Peyer's patch (tissue), 4 donors: ENCODE results near the gene F2RL1. TPM values are rescaled to one million over a fixed set of nuclear protein-coding genes. Genes with fewer than 3 reads are reported as not detected.
"Not testable (repeated sequence)": the region's sequence is repeated elsewhere in the genome, so short reads cannot be mapped to it uniquely, and the experiment has no call there.

Experiments used
- DNase-seq, 3 donors: peaks; one replicate each; pipeline ENCODE4 v3.0.0-alpha.2; 2017 to 2019
- H3K27ac ChIP-seq, 4 donors: fragments of 200-600 bp; sonication (generic); one replicate each; pipeline ENCODE4 v1.5.1; 2016 to 2019
- H3K27me3 ChIP-seq, 2 donors: fragments of 200-600 bp; sonication (generic); one replicate each; pipeline ENCODE4 v1.5.1; 2019
- H3K36me3 ChIP-seq, 3 donors: fragments of 200-600 bp; sonication (generic); one replicate each; pipeline ENCODE4 v1.5.1; 2016 to 2019
- H3K4me1 ChIP-seq, 4 donors: fragments of 200-600 bp; sonication (generic); one replicate each; pipeline ENCODE4 v1.5.1; 2016 to 2019
- H3K4me3 ChIP-seq, 4 donors: fragments of 200-600 bp; sonication (generic); 1 replicate in 3 of 4; 2 replicates in 1 of 4; pipeline ENCODE4 v1.5.1; 2016 to 2019; ENCODE audit warnings: mild to moderate bottlenecking in 1 of 4
- H3K9me3 ChIP-seq, 4 donors: fragments of 200-600 bp; sonication (generic); one replicate each; pipeline ENCODE4 v1.5.1; 2016 to 2019; ENCODE audit warnings: mild to moderate bottlenecking in 1 of 4
- CTCF ChIP-seq, 6 experiments: fragments of 450-650 bp in 4 of 6; fragments of 200-600 bp in 2 of 6; sonication (generic) in 1 of 6; IDR thresholded peaks; one replicate each; pipeline ENCODE4 v1.5.1; 2017 to 2019; ENCODE audit warnings: antibody characterized with exemption in 6 of 6, mild to moderate bottlenecking in 3 of 6, moderate library complexity in 1 of 6
- POLR2A ChIP-seq, 2 donors: fragments of 450-650 bp; IDR thresholded peaks; one replicate each; pipeline ENCODE4 v1.5.1; 2017; ENCODE audit warnings: antibody characterized with exemption in 2 of 2, mild to moderate bottlenecking in 2 of 2, moderate library complexity in 2 of 2
- total RNA-seq, 4 donors: library from RNA; depleted of rRNA; stranded (reverse); fragments of >200 nt; gene quantifications; one replicate each; pipeline ENCODE4 v1.1.0, GENCODE V29; 2016

Gene F2RL1
- total RNA-seq, 4 donors from 2014 or later: 9.9 to 146 (median 88.2) TPM

- no peaks in the 10 kb centered on the region for H3K27me3 ChIP-seq
- H3K27ac ChIP-seq: no peak overlapping the region
- H3K9me3 ChIP-seq: no peaks in the 10 kb centered on the region
- TF ChIP-seq POLR2A (IDR thresholded peaks at IDR 0.05) (no peak), CTCF (IDR thresholded peaks at IDR 0.05) (no peak)
- no peak overlapping the region for H3K4me3 ChIP-seq
- no peaks in the 10 kb centered on the region for H3K36me3 ChIP-seq
- no peak for DNase-seq
- peaks cover 0 to 3% (median 0%) of the 10 kb centered on the region in 4 donors for H3K4me1 ChIP-seq
Measured at GRCh38 chr5:76816110-76816831, 2.6 kb upstream of the F2RL1 start.

GRCh38 chr5:76819851-76820525, 1.2 kb downstream of the F2RL1 start:
- Histone ChIP-seq H3K4me3 (peak overlapping the region; percentile 46 to 69 (median 66)), H3K27me3 (no peaks in the 10 kb centered on the region), H3K27ac (peak overlapping the region in 3 of 4 donors; percentile 73 to 91 (median 80)), H3K9me3 (no peaks in the 10 kb centered on the region), H3K4me1 (peaks cover 0 to 8% (median 0%) of the 10 kb centered on the region in 4 donors), H3K36me3 (no peaks in the 10 kb centered on the region)
- TF ChIP-seq POLR2A (IDR thresholded peaks at IDR 0.05) (peak in 1 of 2 donors; percentile 24), CTCF (IDR thresholded peaks at IDR 0.05) (no peak)
- DNase-seq: peak in 1 of 3 donors; percentile 66

GRCh38 chr5:76820526-76820890, 1.7 kb downstream of the F2RL1 start:
- no peaks in the 10 kb centered on the region for H3K36me3 ChIP-seq
- peaks cover 0 to 8% (median 0%) of the 10 kb centered on the region in 4 donors for H3K4me1 ChIP-seq
- TF ChIP-seq CTCF (IDR thresholded peaks at IDR 0.05): no peak
- no peak for TF ChIP-seq POLR2A (IDR thresholded peaks at IDR 0.05)
- no peak for DNase-seq
- H3K9me3 ChIP-seq: no peaks in the 10 kb centered on the region
- peak overlapping the region in 3 of 4 donors; percentile 46 to 69 (median 67) for H3K4me3 ChIP-seq
- no peaks in the 10 kb centered on the region for H3K27me3 ChIP-seq
- peak overlapping the region in 3 of 4 donors; percentile 73 to 91 (median 80) for H3K27ac ChIP-seq

- no peaks in the 10 kb centered on the region for H3K36me3 ChIP-seq
- H3K27ac ChIP-seq: peak overlapping the region in 2 of 4 donors; percentile 80 to 91
- H3K27me3 ChIP-seq: no peaks in the 10 kb centered on the region
- DNase-seq: no peak
- TF ChIP-seq POLR2A (IDR thresholded peaks at IDR 0.05): no peak
- no peak for TF ChIP-seq CTCF (IDR thresholded peaks at IDR 0.05)
- no peaks in the 10 kb centered on the region for H3K9me3 ChIP-seq
- H3K4me1 ChIP-seq: peaks cover 0 to 8% (median 0%) of the 10 kb centered on the region in 4 donors
- H3K4me3 ChIP-seq: peak overlapping the region in 2 of 4 donors; percentile 67 to 69
Measured at GRCh38 chr5:76821136-76821535, 2.3 kb downstream of the F2RL1 start.

- Histone ChIP-seq H3K27ac (peak overlapping the region in 1 of 4 donors; percentile 63), H3K4me3 (peak overlapping the region in 1 of 4 donors; percentile 22)
- not testable (repeated sequence) for H3K27me3 ChIP-seq, DNase-seq, H3K36me3 ChIP-seq, H3K4me1 ChIP-seq, H3K9me3 ChIP-seq
Measured at GRCh38 chr5:76822105-76822731, 3.4 kb downstream of the F2RL1 start.

GRCh38 chr5:76826416-76826815, 7.6 kb downstream of the F2RL1 start:
- not testable (repeated sequence) for H3K27me3 ChIP-seq, H3K4me3 ChIP-seq, H3K9me3 ChIP-seq, H3K4me1 ChIP-seq, DNase-seq, H3K27ac ChIP-seq, H3K36me3 ChIP-seq
